GM12878 (cell line): Measurements from ENCODE around the gene NF1. TPM values are rescaled to one million over a fixed set of nuclear protein-coding genes. Genes with fewer than 3 reads are reported as not detected.

Experiments
- ATAC-seq: fragments of 200-7000 bp; cut with Tn5 transposase; 3 replicates; pipeline ENCODE4 v1.9.1; 2020; ENCODE audit warnings: mild to moderate bottlenecking, moderate library complexity
- BruUV-seq: library from RNA; stranded (reverse); fragments of 400-500 nt; replicated peaks from 2 replicates; lab custom pipeline; 2021; lab: Mats Ljungman, UMichigan
- CTCF ChIA-PET: fragments of 300-600 bp; sonication (Branson Sonifier 250); formaldehyde crosslinking; extraction: SDS; loops from one replicate; lab custom pipeline; 2021; ENCODE audit warnings: inconsistent platforms; lab: Yijun Ruan, JAX
- POLR2A ChIA-PET: fragments of 350-600 bp; formaldehyde crosslinking; extraction: SDS; loops from one replicate; lab custom pipeline; 2021; ENCODE audit warnings: inconsistent platforms; lab: Charles Lee
- RAD21 ChIA-PET: fragments of 300-600 bp; sonication (Branson Sonifier 250); formaldehyde crosslinking; loops from one replicate; lab custom pipeline; 2023; ENCODE audit warnings: antibody characterized with exemption; ENCODE audit not compliant: unreplicated experiment; lab: Charles Lee
- SMC1A ChIA-PET: fragments of 300-600 bp; sonication (Branson Sonifier 250); formaldehyde crosslinking; loops from one replicate; lab custom pipeline; 2023; ENCODE audit not compliant: unreplicated experiment, uncharacterized antibody; lab: Charles Lee
- DNase-seq: peaks from one replicate; pipeline ENCODE4 v3.0.0-alpha.2; 2011; ENCODE audit warnings: low read depth, low spot score
- FAIRE-seq: peaks from 3 replicates; lab custom pipeline; 2011; peaks lifted over from hg19 to GRCh38; lab: Jason Lieb, UNC
- H2AFZ ChIP-seq: 2 replicates; pipeline ENCODE4 v1.6.0; 2011; ENCODE audit warnings: low read depth, low read length, control low read depth; ENCODE audit not compliant: control insufficient read depth
- H3K27ac ChIP-seq: 2 replicates; pipeline ENCODE4 v1.5.1; 2011; ENCODE audit warnings: control low read depth; ENCODE audit not compliant: control insufficient read depth, insufficient read depth
- H3K27me3 ChIP-seq, 2 experiments: replicated peaks in 1 of 2; 2 replicates each; pipeline versions ENCODE4 v1.6.0 to v1.6.1; 2011; ENCODE audit warnings: low read length in 1 of 2; ENCODE audit not compliant: control insufficient read depth in 2 of 2, insufficient read depth in 2 of 2
- H3K36me3 ChIP-seq, 2 experiments: 2 replicates each; pipeline ENCODE4 v1.5.1; 2011; ENCODE audit warnings: low read length in 1 of 2; ENCODE audit not compliant: control insufficient read depth in 2 of 2, insufficient read depth in 2 of 2
- H3K4me1 ChIP-seq: 2 replicates; pipeline ENCODE4 v1.6.1; 2011; ENCODE audit warnings: mild to moderate bottlenecking, low read length, moderate library complexity, mixed read lengths; ENCODE audit not compliant: control insufficient read depth, insufficient read depth
- H3K4me2 ChIP-seq: 2 replicates; pipeline ENCODE4 v1.6.0; 2011; ENCODE audit warnings: control low read depth; ENCODE audit not compliant: control insufficient read depth, insufficient read depth
- H3K4me3 ChIP-seq: fragments of 200-600 bp; sonication (generic); 2 replicates; pipeline ENCODE4 v1.5.1; 2016
- H3K79me2 ChIP-seq: 2 replicates; pipeline ENCODE4 v1.6.0; 2011; ENCODE audit warnings: low read length; ENCODE audit not compliant: control insufficient read depth, insufficient read depth
- H3K9ac ChIP-seq: 2 replicates; pipeline ENCODE4 v1.8.0; 2011; ENCODE audit warnings: low read length, control low read depth, mixed read lengths; ENCODE audit not compliant: control insufficient read depth, insufficient read depth
- H3K9me3 ChIP-seq: replicated peaks from 3 replicates; pipeline ENCODE4 v1.5.1; 2011; ENCODE audit warnings: mild to moderate bottlenecking, low read length; ENCODE audit not compliant: control insufficient read depth, insufficient read depth
- H4K20me1 ChIP-seq: 2 replicates; pipeline ENCODE4 v1.6.0; 2011; ENCODE audit not compliant: control insufficient read depth, insufficient read depth
- BHLHE40 ChIP-seq, 2 experiments: fragments of 450-650 bp in 1 of 2; IDR thresholded peaks; 2 replicates each; pipeline ENCODE4 v1.6.1; 2011 to 2017; ENCODE audit warnings: low read depth in 2 of 2, borderline replicate concordance in 1 of 2, improper control_type of control experiment in 1 of 2, low read length in 1 of 2, mild to moderate bottlenecking in 1 of 2
- CHD2 ChIP-seq: IDR thresholded peaks from 2 replicates; pipeline ENCODE4 v1.6.1; 2011; ENCODE audit warnings: low read depth, low read length, improper control_type of control experiment, borderline replicate concordance
- CREB1 ChIP-seq: IDR thresholded peaks from 2 replicates; pipeline ENCODE4 v1.6.1; 2012; ENCODE audit warnings: low read depth, mild to moderate bottlenecking, inconsistent platforms
- CREM ChIP-seq: IDR thresholded peaks from 2 replicates; pipeline ENCODE4 v1.6.1; 2014; ENCODE audit warnings: antibody characterized with exemption, low read depth
- CUX1 ChIP-seq: IDR thresholded peaks from 2 replicates; pipeline ENCODE4 v1.6.1; 2012; ENCODE audit warnings: improper control_type of control experiment, low read depth, low read length; ENCODE audit not compliant: insufficient replicate concordance
- NFXL1 ChIP-seq: fragments of 450-650 bp; IDR thresholded peaks from 2 replicates; pipeline ENCODE4 v1.6.1; 2017; ENCODE audit warnings: antibody characterized with exemption, mild to moderate bottlenecking, borderline replicate concordance
- PML ChIP-seq: IDR thresholded peaks from 2 replicates; pipeline ENCODE4 v1.6.1; 2012; ENCODE audit warnings: low read length, inconsistent platforms
- RB1 ChIP-seq: fragments of 450-650 bp; formaldehyde crosslinking; IDR thresholded peaks from 2 replicates; pipeline ENCODE4 v1.6.1; 2017; ENCODE audit warnings: mild to moderate bottlenecking, borderline replicate concordance
- SKIL ChIP-seq: fragments of 450-650 bp; IDR thresholded peaks from 2 replicates; pipeline ENCODE4 v1.6.1; 2017; ENCODE audit warnings: mild to moderate bottlenecking, low read depth, inconsistent platforms; ENCODE audit not compliant: poor library complexity, severe bottlenecking
- WGBS: methylation state at CpG from one replicate; pipeline ENCODE4 v1.1.6; 2016; ENCODE audit warnings: low lambda C conversion rate; ENCODE audit not compliant: insufficient replicate concordance, insufficient coverage; ENCODE audit errors: missing lambda C conversion rate; 5-methylcytosine and 5-hydroxymethylcytosine counted together
- in situ Hi-C: fragments of 300-500 bp; cut with MboI; formaldehyde crosslinking; loops from 9 replicates; pipeline ENCODE4 v1.14.3; 2018; ENCODE audit warnings: mixed read lengths
- intact Hi-C: fragments of 100-400 bp; cut with micrococcal nuclease; formaldehyde crosslinking; loops from one replicate; pipeline ENCODE4 v1.14.2; 2022; ENCODE audit not compliant: unreplicated experiment
- polyA plus RNA-seq, 11 experiments: library from polyadenylated mRNA; depleted of rRNA in 4 of 11; unstranded in 6 of 11; stranded (reverse) in 5 of 11; fragments of >200 nt; fragmentation: Nextera tagmentation in 4 of 11; fragmentation: Illumina TruSeq in 1 of 11; extraction: Ambion mirVana in 4 of 11; extraction: Trizol in 1 of 11; gene quantifications; 1 replicate in 1 of 11; 2 replicates in 10 of 11; pipeline versions ENCODE4 v1.2.1 to v1.2.3, GENCODE V29; 2011 to 2016; ENCODE audit warnings: inconsistent platforms in 2 of 11, missing spikeins in 2 of 11, low read depth in 1 of 11
- total RNA-seq, 4 experiments: library from RNA; depleted of rRNA in 3 of 4; stranded (reverse); fragments of >200 nt in 3 of 4; fragmentation: Illumina TruSeq in 1 of 4; extraction: Trizol in 1 of 4; gene quantifications; 2 replicates each; pipeline versions ENCODE4 v1.2.1 to v1.2.3, GENCODE V29; 2013 to 2021
- TF ChIP-seq, protein P1 (sequence below): fragments of 450-650 bp; conservative IDR thresholded peaks from 2 replicates; pipeline ENCODE4 v1.6.1; 2017; ENCODE audit warnings: mild to moderate bottlenecking, moderate library complexity

NF1 gene
- total and polyA plus RNA-seq, 10 of the 15 experiments (the other 5 are each of a cell fraction or from before 2014, with no cell fraction given) = 2.5 to 31.8 (median 16.6) TPM

DNA sequence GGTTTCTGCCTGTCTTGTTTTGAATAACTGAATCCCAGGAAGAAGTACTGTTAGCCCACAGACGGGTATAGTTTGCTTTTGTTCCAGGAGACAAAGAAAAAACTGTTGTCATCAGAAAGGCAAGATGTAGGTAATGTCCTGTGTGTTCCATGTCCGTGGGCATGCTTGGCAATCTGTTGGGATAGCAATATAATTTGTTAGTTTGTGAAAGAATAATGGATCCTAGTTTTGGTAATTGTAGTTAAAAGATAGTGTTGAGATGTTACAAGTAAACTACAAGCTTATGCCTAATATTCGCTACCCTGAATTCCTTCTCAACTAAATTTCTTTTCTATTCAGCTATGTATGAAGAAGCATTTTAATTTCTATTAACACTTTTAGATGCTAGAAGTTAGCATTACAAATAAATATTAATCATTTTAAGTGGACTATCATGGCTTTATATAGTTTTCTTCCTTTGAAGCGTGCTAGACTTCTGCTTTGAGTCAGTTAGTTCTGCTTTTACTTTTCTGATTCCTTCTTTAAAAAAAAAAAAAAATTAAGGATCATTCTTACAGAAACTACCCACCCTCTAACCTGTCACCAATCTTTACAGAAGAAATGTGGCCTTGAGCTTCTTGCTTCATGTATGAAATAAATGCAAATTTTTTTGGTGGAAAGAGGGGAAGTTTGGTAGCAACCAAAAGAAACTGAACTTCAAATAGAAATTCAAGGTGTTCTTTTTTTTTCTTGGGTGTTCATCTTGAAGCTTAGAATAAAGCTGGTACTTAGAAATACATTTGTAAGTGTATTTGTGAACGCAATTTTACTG is 224.3 kb downstream of the NF1 start:
- ChIA-PET RAD21 (interaction anchor here (0.8 to 3.3 kb wide), 10 partner anchors 8 to 216 kb away, joined by 3 to 39 read pairs (median 5); no protein-coding TSS in a partner anchor), POLR2A (interaction anchor here (0.6 to 2.6 kb wide), 5 partner anchors 9 to 583 kb away, joined by 4 to 30 read pairs (median 4); partner anchors contain the start of gene UTP6), CTCF (interaction anchor here (0.6 to 10.7 kb wide), 7 partner anchors 10 to 515 kb away, joined by 3 to 80 read pairs (median 4); no protein-coding TSS in a partner anchor), SMC1A (interaction anchor here (0.6 to 9.5 kb wide), 18 partner anchors 10 to 349 kb away, joined by 3 to 101 read pairs (median 5); no protein-coding TSS in a partner anchor)
- in situ Hi-C loops (no loop called here), intact Hi-C loops (loop anchor here (10.0 kb wide), 1 partner anchor 586 kb away; the partner anchor contains the start of gene UTP6)
- ATAC-seq = peak; percentile 44
- WGBS = under 1% methylated on average over 5 of the region's 5 CpGs
- H3K79me2 ChIP-seq = peaks cover 69% of the 10 kb centered on the region
- H3K4me1 ChIP-seq = peaks cover 15% of the 10 kb centered on the region
- no peaks in the 10 kb centered on the region for H3K27me3 ChIP-seq
- no peak overlapping the region for H2AFZ ChIP-seq
- peak overlapping the region; percentile 61 for H3K4me3 ChIP-seq
- peak overlapping the region; percentile 95 for H3K27ac ChIP-seq
- H3K4me2 ChIP-seq = peak overlapping the region; percentile 88
- H3K36me3 ChIP-seq = no peaks in the 10 kb centered on the region
- no peak for FAIRE-seq
- DNase-seq = peak; percentile 72
- no peaks in the 10 kb centered on the region; the same call in 2 of the 3 replicates for H3K9me3 ChIP-seq
- H3K9ac ChIP-seq = peak overlapping the region; percentile 68
- BruUV-seq = TSS peak; percentile 84
- H4K20me1 ChIP-seq = no peaks in the 10 kb centered on the region
- TF ChIP-seq CREB1 (no peak; the same call in 1 of the 2 replicates), CHD2 (no peak), CREM (no peak), PML (0 out of 2 replicates have a peak, but pooled peaks have one; percentile 45), CUX1 (no peak), SKIL (peak; percentile 93), RB1 (no peak), BHLHE40 (IDR thresholded peaks at IDR 0.05; ENCODE audit: borderline replicate concordance in 1 of 2, low read depth in 2 of 2, low read length in 1 of 2) (peak in 1 of 2 experiments; percentile 52; a peak in 3 of 4 replicates), NFXL1 (no peak)
- TF ChIP-seq, protein P1, sequence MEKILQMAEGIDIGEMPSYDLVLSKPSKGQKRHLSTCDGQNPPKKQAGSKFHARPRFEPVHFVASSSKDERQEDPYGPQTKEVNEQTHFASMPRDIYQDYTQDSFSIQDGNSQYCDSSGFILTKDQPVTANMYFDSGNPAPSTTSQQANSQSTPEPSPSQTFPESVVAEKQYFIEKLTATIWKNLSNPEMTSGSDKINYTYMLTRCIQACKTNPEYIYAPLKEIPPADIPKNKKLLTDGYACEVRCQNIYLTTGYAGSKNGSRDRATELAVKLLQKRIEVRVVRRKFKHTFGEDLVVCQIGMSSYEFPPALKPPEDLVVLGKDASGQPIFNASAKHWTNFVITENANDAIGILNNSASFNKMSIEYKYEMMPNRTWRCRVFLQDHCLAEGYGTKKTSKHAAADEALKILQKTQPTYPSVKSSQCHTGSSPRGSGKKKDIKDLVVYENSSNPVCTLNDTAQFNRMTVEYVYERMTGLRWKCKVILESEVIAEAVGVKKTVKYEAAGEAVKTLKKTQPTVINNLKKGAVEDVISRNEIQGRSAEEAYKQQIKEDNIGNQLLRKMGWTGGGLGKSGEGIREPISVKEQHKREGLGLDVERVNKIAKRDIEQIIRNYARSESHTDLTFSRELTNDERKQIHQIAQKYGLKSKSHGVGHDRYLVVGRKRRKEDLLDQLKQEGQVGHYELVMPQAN = no peak
